PC-3 (cell line): ENCODE data around the gene FOXRED2. TPM values are rescaled to one million over a fixed set of nuclear protein-coding genes. Genes with fewer than 3 reads are reported as not detected.

Experiments used
- ATAC-seq: fragments of 200-7000 bp; cut with Tn5 transposase; 2 replicates; pipeline ENCODE4 v1.9.1; 2020; ENCODE audit warnings: mild to moderate bottlenecking, moderate library complexity
- BruUV-seq: library from RNA; stranded (reverse); fragments of 400-500 nt; replicated peaks from 2 replicates; lab custom pipeline; 2021; lab: Mats Ljungman, UMichigan
- CTCF ChIA-PET: fragments of 300-600 bp; sonication (Branson Sonifier 250); formaldehyde crosslinking; loops from one replicate; lab custom pipeline; 2022; ENCODE audit warnings: antibody characterized with exemption; lab: Charles Lee
- POLR2A ChIA-PET: fragments of 300-600 bp; sonication (Branson Sonifier 250); formaldehyde crosslinking; loops from one replicate; lab custom pipeline; 2022; ENCODE audit warnings: antibody characterized with exemption; ENCODE audit not compliant: unreplicated experiment; lab: Charles Lee
- DNase-seq: peaks from one replicate; pipeline ENCODE4 v3.0.0-alpha.2; 2015
- H2AFZ ChIP-seq: fragments of 300-600 bp; sonication (generic); 2 replicates; pipeline ENCODE4 v1.6.0; 2016; ENCODE audit warnings: antibody characterized with exemption, low read length
- H3F3A ChIP-seq: fragments of 300-600 bp; sonication (generic); one replicate; pipeline ENCODE4 v1.6.0; 2017; ENCODE audit warnings: antibody characterized with exemption, low read length, control low read depth, mild to moderate bottlenecking; ENCODE audit not compliant: unreplicated experiment
- H3K27ac ChIP-seq: fragments of 300-600 bp; sonication (generic); 2 replicates; pipeline ENCODE4 v1.5.1; 2016; ENCODE audit warnings: mild to moderate bottlenecking, low read length
- H3K27me3 ChIP-seq: fragments of 300-600 bp; sonication (generic); 2 replicates; pipeline ENCODE4 v1.6.1; 2016; ENCODE audit warnings: low read length, mixed read lengths
- H3K36me3 ChIP-seq: fragments of 300-600 bp; sonication (generic); 2 replicates; pipeline ENCODE4 v1.6.1; 2016; ENCODE audit warnings: low read depth, mixed run types, low read length, mixed read lengths
- H3K4me1 ChIP-seq: fragments of 300-600 bp; sonication (generic); 2 replicates; pipeline ENCODE4 v1.5.1; 2016; ENCODE audit warnings: low read length; ENCODE audit not compliant: insufficient read depth
- H3K4me2 ChIP-seq: fragments of 300-600 bp; sonication (generic); 2 replicates; pipeline ENCODE4 v1.6.0; 2016; ENCODE audit warnings: low read length
- H3K4me3 ChIP-seq: fragments of 300-600 bp; sonication (generic); 2 replicates; pipeline ENCODE4 v1.5.1; 2016; ENCODE audit warnings: mild to moderate bottlenecking, low read length, mixed read lengths
- H3K79me2 ChIP-seq: fragments of 300-600 bp; sonication (generic); 2 replicates; pipeline ENCODE4 v1.6.1; 2017; ENCODE audit warnings: low read length, mixed read lengths
- H3K9ac ChIP-seq: fragments of 300-600 bp; sonication (generic); 2 replicates; pipeline ENCODE4 v1.6.0; 2016; ENCODE audit warnings: mild to moderate bottlenecking, low read length
- H3K9me2 ChIP-seq: fragments of 300-600 bp; sonication (generic); replicated peaks from 2 replicates; pipeline ENCODE4 v1.6.1; 2016; ENCODE audit warnings: mixed run types, low read length, mixed read lengths
- H3K9me3 ChIP-seq: fragments of 300-600 bp; sonication (generic); 2 replicates; pipeline ENCODE4 v1.6.1; 2016; ENCODE audit warnings: low read length, mixed read lengths
- H4K20me1 ChIP-seq: fragments of 300-600 bp; sonication (generic); 2 replicates; pipeline ENCODE4 v1.6.1; 2016; ENCODE audit warnings: low read length, mixed read lengths
- CTCF ChIP-seq: fragments of 300-600 bp; sonication (generic); conservative IDR thresholded peaks from 2 replicates; pipeline ENCODE4 v1.5.1; 2017; ENCODE audit warnings: antibody characterized with exemption, low read depth, mild to moderate bottlenecking, low read length
- EZH2 ChIP-seq: fragments of 300-600 bp; sonication (generic); IDR thresholded peaks from one replicate; pipeline ENCODE4 v1.6.1; 2017; ENCODE audit warnings: antibody characterized with exemption, mild to moderate bottlenecking, low read length; ENCODE audit not compliant: unreplicated experiment
- EZH2phosphoT487 ChIP-seq: fragments of 300-600 bp; sonication (generic); IDR thresholded peaks from 2 replicates; pipeline ENCODE4 v1.6.1; 2018; ENCODE audit warnings: mild to moderate bottlenecking, antibody characterized with exemption, low read length, borderline replicate concordance
- intact Hi-C: fragments of 100-400 bp; cut with micrococcal nuclease; formaldehyde crosslinking; loops from 2 replicates; pipeline ENCODE4 v1.9.0; 2023
- total RNA-seq: library from RNA; depleted of rRNA; stranded (reverse); fragments of >200 nt; gene quantifications from 2 replicates; pipeline ENCODE4 v1.2.3, GENCODE V29; 2014

The FOXRED2 gene
- total RNA-seq, 1 experiment from 2014 or later = 5.5 TPM

GRCh38 chr22:36546092-36546804, 39.4 kb upstream of the FOXRED2 start:
- Histone ChIP-seq H4K20me1 (no peaks in the 10 kb centered on the region), H3K27ac (peak overlapping the region; percentile 71), H3K27me3 (no peaks in the 10 kb centered on the region), H3K9ac (0 out of 2 replicates have a peak overlapping the region, but pooled peaks have one; percentile 13), H3K9me3 (no peaks in the 10 kb centered on the region), H3K9me2 (no peaks in the 10 kb centered on the region), H2AFZ (peak overlapping the region; percentile 79), H3K4me1 (peaks cover 35% of the 10 kb centered on the region), H3K79me2 (no peaks in the 10 kb centered on the region), H3K4me3 (peak overlapping the region; percentile 48), H3F3A (no peaks in the 10 kb centered on the region), H3K36me3 (no peaks in the 10 kb centered on the region), H3K4me2 (peak overlapping the region; percentile 76)
- peak; percentile 34 for ATAC-seq
- POLR2A ChIA-PET = no interaction called here
- TF ChIP-seq CTCF (peak; percentile 51), EZH2 (no peak)
- DNase-seq = peak; percentile 67
- no TSS peak for BruUV-seq
- intact Hi-C loops = loop anchor here (1.0 to 10.0 kb wide), 3 partner anchors 119 to 433 kb away; no protein-coding TSS in a partner anchor
- CTCF ChIA-PET = interaction anchor here (0.9 to 1.3 kb wide), 3 partner anchors 228 to 236 kb away, joined by 3 to 12 read pairs (median 5); partner anchors contain the start of gene IFT27

- POLR2A ChIA-PET = no interaction called here
- H3K27me3 ChIP-seq = no peaks in the 10 kb centered on the region
- no peak overlapping the region for H3K4me2 ChIP-seq
- TF ChIP-seq EZH2phosphoT487 (no peak), CTCF (no peak), EZH2 (no peak)
- intact Hi-C loops = loop anchor here (10.0 kb wide), 1 partner anchor 121 kb away; no protein-coding TSS in a partner anchor
- no TSS peak for BruUV-seq
- no peak overlapping the region for H3K27ac ChIP-seq
- no peak overlapping the region for H3K4me3 ChIP-seq
- no peaks in the 10 kb centered on the region for H4K20me1 ChIP-seq
- H2AFZ ChIP-seq = no peak overlapping the region
- no peaks in the 10 kb centered on the region for H3F3A ChIP-seq
- H3K36me3 ChIP-seq = no peaks in the 10 kb centered on the region
- H3K9me3 ChIP-seq = no peaks in the 10 kb centered on the region
- H3K79me2 ChIP-seq = no peaks in the 10 kb centered on the region
- H3K4me1 ChIP-seq = peaks cover 42% of the 10 kb centered on the region
- ATAC-seq (no peak), DNase-seq (peak; percentile 22)
- CTCF ChIA-PET = interaction anchor here (0.6 kb wide), 1 partner anchor 174 kb away, joined by 3 read pairs; no protein-coding TSS in a partner anchor
- H3K9ac ChIP-seq = no peak overlapping the region
- H3K9me2 ChIP-seq = no peaks in the 10 kb centered on the region
Measured at GRCh38 chr22:36544107-36544620, 37.3 kb upstream of the FOXRED2 start.
